Measurements from ENCODE around the gene SPAG7. TPM values are rescaled to one million over a fixed set of nuclear protein-coding genes. Genes with fewer than 3 reads are reported as not detected.
A peak's percentile ranks its signal among the peaks of the same experiment; 100 is the strongest.

The SPAG7 gene, protein sequence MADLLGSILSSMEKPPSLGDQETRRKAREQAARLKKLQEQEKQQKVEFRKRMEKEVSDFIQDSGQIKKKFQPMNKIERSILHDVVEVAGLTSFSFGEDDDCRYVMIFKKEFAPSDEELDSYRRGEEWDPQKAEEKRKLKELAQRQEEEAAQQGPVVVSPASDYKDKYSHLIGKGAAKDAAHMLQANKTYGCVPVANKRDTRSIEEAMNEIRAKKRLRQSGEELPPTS
- 34.9 and 68.7 TPM in 2 replicates for total RNA-seq

DNA sequence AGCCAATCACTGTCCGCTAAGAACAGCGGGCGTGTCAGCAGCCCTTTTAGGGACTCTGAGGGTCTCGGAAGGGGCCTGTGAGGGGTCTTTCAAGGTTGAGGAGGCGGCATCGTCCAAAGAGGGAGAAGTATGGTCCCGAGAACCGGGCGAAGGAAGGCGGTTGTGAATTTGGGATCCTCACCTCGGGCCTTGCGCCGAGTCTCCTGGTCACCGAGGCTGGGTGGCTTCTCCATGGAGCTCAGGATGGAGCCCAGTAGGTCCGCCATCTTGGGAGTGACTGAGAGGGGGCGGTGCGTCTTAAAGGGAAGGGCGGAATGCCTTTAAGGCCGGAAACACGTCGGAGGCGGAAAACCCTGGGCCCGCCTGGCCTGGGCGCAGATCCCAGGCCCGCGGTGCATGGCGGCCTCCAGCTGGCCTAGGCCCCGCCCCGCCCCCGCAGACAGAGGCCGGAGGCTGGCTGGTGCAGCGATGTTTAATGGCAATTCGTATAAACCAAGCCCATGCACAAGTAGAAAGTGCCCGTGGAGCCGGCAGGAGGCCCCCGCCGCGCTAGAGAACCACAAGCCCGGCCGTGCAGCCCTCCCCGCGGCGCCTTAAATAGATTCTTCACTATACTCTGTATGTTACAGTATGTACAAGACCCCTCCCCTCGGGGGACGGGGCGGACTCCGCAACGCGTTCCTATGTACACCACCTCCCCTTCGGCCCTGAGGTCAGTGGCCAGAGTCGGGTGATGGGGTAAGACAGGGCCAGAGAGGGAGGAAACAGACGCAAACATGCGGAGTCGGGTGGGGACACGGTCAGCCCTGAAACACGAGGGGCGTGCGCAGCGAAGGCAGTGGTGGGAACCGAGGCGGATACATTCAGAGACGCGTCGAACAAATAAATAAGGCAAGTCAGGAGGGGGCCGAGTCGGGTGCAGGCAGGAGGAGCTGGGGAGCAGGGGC is at the start of gene SPAG7:
Gene SPAG7 (minus strand): TSS at position 279 of the 947 bp plus-strand sequence. CDS start 13 bp downstream, at position 266.

DNA sequence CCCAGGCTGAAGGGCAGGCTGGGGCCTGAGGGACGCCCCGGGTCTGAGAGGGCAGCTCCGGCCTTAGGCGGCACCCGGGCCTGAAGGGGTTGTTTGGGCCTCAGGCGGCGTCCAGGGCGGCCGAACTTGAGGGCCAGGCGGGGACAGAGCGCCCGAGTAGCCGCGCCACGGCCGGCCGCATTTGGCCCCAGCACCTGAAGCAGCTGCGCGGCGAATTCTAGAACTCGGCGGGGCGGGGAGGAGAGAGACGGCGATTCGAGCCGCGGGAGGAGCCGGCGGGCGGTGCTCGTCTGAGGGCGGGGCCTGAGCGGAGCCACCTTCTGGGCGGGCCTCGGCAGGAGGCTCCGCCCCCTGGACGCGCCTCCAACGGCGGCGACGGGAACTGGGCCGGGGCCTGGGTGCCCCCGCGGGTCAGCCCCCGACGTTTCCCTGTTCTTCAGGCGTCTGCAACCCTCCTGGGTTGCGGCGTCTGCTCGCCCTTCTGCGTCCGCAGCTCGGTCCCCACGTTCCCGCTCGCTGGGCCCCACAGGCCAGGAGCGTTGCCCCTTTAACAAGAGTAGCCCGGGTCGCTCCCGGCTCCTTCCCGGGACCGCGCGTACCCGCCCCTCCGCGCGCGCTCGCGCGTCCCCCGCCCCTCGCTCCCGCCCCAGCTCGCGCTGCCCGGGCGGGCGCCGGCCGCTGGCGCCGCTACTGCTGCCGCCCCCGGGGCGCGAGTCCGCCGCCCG is 29.8 kb upstream of the SPAG7 start, which contains the start of the genes INCA1 and KIF1C:
Gene INCA1 (minus strand): TSS at position 221 of the 725 bp plus-strand sequence. CDS start 3,085 bp downstream, outside the sequence.
Gene KIF1C (plus strand): TSS at position 649 of the 725 bp plus-strand sequence. CDS start 2,297 bp downstream, outside the sequence.

DNA sequence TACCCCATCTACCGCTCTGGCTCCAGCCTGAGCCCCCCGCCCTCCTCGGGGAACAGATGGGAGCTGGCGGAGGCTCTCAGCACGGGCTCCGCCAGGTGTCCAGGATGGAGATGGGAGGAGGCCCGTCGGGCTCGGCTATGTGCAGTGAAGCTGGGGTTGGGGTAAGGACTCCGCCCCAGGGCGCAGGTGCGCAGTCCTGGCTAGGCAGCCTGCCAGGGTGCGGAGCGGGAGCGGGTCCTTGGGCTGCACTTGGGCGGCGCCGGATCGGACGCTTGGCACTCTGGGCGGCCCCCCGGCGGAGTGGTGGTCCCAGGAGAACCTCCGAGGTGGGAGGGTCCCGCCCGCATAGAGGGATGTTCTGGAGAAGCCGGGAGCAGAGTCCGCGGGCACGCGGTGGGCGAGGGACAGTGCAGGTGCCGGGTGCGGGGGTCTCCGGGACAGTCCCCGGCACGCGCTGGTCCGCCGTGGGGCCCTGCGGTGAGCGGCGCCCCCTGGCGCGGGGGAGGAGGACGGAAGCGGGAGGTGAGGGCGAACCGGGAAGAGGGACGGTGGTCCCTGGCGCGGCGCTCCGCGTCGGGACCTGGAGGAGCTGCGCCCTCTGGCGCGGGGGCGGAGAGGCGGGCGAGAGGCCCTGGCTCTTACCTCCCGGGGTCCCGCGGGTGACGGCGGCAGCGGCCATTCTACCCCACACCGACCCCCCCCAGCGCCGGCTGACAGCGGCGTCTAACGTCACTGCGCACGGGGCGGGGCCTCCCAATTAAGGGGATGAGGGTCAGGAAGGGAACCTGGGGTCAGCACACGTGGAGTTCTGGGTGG is 19.5 kb upstream of the SPAG7 start, which contains the start of gene CAMTA2:
Gene CAMTA2 (minus strand): TSS at position 725 of the 816 bp plus-strand sequence. CDS start 1,453 bp downstream, outside the sequence.

DNA sequence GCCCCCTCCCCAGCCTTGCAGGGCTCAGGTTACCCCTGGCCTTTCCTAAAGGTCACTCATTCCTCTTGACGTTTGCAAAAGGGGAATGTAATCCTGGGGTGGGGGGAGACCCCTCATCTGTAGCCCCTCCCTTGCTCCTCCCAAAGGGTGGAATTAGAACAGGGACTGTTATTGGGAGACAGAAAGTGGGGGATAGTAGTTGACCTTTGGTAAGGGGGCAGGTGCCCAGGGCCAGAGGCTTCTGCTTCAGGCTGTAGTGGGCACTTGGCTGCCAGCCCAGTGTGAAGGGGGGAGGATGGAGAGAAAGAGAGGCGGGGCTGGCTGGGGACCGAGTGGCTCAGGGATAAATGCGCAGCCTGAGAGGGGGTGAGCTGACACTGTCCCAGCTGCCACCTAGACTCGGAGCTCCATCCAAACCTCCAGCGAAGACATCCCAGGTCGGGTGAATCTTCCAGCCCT is 16.8 kb downstream of the SPAG7 start, which contains the start of gene ENO3:
Gene ENO3 (plus strand): TSS at position 374 of the 459 bp plus-strand sequence. CDS start 711 bp downstream, outside the sequence.

DNA sequence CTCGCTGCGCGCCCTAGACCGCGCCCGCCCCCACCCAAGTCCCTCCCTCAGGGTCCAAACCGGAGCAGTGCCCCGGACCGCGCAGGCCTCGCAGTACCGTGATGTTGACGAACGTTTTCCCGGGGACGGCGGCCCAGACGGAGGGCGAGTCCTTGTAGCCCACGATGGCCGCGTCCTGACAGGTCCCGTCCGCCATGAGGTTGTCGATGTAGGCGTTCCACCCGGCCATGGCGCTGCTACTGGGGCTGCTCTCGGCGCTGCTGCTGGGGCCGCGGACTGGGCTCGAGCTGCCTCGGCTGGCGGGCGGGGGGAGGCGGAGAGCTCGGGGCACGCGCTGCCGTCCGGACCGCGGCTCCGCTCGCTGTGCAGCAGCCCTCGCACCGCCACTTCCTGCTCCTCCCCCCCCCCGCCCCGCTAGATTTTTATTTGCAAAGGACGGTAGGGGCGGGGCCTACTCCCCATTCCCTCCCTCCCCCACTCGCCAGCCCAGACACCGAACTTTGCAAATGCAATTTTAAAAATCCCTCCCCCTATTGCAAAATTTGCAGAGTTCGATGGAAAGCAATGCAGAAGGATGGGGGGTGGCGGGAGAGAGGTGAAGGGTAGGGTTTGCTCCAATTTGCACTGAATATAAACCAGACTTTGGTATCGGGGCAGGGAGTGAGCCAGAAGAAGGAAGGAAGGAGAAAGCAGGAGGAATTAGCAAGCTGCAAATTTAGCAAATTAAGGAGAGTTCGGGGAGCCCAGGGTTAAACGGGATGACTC is 19.3 kb downstream of the SPAG7 start, which contains the start of gene PFN1:
Gene PFN1 (minus strand): TSS at position 365 of the 765 bp plus-strand sequence. CDS start 136 bp downstream, at position 229.

DNA sequence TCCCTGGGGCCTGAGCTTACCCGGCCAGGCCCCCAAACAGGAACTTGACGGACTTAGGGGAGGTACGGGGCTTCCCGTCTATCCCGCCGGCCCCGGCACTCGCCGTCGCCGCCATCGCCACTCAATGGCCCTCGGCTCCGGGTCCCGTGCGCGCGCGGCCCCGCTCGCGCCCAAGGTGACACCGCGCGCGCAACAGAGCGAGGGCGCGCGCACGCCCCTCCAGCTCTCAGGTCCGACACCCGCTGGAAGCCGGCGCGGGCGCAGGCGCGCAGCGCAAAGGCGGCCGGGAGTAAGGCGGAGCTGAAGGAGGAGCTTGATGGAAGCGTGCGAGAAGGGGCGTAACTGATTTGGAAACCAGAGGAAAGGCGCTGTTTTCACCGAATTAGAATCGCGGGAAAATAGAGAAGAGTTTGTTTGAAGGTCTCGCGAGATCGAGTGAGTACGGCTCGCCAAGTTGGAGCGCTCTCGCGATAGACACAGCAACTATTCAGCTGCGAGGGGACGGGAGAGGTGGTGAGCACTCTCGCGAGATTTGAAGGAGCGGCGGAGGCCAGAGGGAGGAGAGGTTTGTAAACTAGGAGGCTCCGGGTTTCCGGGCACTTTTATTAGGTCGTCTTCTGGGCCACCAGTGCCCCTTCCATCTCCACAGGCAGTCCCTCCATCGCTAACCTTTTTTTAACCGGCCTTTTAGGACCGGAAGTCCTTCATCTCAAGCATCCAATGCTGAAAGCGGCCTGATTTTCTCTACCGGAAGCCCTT is 27.6 kb downstream of the SPAG7 start, which contains the start of the genes RNF167 and SLC25A11:
Gene RNF167 (plus strand): TSS at position 473 of the 759 bp plus-strand sequence. CDS start 642 bp downstream, outside the sequence.
Gene SLC25A11 (minus strand): TSS at position 251 of the 759 bp plus-strand sequence. CDS start 136 bp downstream, at position 115.

DNA sequence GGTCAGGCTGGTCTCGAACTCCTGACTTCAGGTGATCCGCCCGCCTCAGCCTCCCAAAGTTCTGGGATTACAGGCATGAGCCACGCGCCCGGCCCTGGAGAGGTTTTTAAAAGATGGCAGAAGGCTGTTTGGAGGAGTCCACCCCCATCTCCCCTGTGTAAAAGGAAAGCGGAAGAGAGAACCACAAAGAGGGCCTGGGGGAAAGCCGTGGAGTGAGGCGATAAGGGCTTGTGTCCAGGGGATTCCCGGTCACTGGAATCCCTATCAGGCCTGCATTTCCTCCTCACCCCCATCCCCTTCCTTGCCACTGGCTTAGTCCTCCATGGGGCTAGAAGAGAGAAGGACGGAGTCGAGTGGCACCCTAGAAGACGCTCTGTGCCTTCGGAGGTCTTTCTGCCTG is 35.7 kb downstream of the SPAG7 start, which contains the start of gene GP1BA:
Gene GP1BA (plus strand): TSS at position 315 of the 400 bp plus-strand sequence. CDS start 328 bp downstream, outside the sequence.

Small RNA genes lying within 50 kb of the gene (small RNA-seq; reads per million reads assigned to genes)
- gene MIR6864, result 0.49 reads per million, percentile 26 among the genes with 10 or more reads in this experiment
- 0.75 reads per million, percentile 45 among the genes with 10 or more reads in this experiment for gene MIR6865

Other genes with a start within 250 kb of the SPAG7 start
- gene MED11, start 236.4 kb downstream of the SPAG7 start, total RNA-seq, result 15.5 and 19.2 TPM in 2 replicates
- gene ZMYND15, start 228.0 kb downstream of the SPAG7 start, total RNA-seq, result under 0.01 TPM in 1 of 2 replicates, not detected in the other
- gene CXCL16, start 227.9 kb downstream of the SPAG7 start, total RNA-seq, result 0.79 and 5.6 TPM in 2 replicates
- gene TM4SF5, start 195.9 kb downstream of the SPAG7 start, total RNA-seq, result not detected in 2 replicates
- gene VMO1, start 181.5 kb downstream of the SPAG7 start, total RNA-seq, result 0.33 TPM in 1 of 2 replicates, not detected in the other
- 0.79 TPM in 1 of 2 replicates, not detected in the other for gene GLTPD2, start 178.9 kb downstream of the SPAG7 start, total RNA-seq
- 78.5 and 282 TPM in 2 replicates for gene PSMB6, start 171.7 kb downstream of the SPAG7 start, total RNA-seq
- 54.9 and 100 TPM in 2 replicates for gene PLD2, start 160.7 kb downstream of the SPAG7 start, total RNA-seq
- 69.8 and 90.7 TPM in 2 replicates for gene MINK1, start 134.5 kb downstream of the SPAG7 start, total RNA-seq
- 32.5 and 48.7 TPM in 2 replicates for gene C17orf107, start 68.3 kb downstream of the SPAG7 start, total RNA-seq
- gene CHRNE, start 64.7 kb downstream of the SPAG7 start, total RNA-seq, result 0.87 and 1.6 TPM in 2 replicates
- gene GP1BA, start 35.5 kb downstream of the SPAG7 start, total RNA-seq, result not detected in 2 replicates
- 49.5 and 65.2 TPM in 2 replicates for gene SLC25A11, start 27.8 kb downstream of the SPAG7 start, total RNA-seq
- gene RNF167, start 27.5 kb downstream of the SPAG7 start, total RNA-seq, result 38.5 and 60.9 TPM in 2 replicates
- 275 and 588 TPM in 2 replicates for gene PFN1, start 19.3 kb downstream of the SPAG7 start, total RNA-seq
- gene ENO3, start 16.7 kb downstream of the SPAG7 start, total RNA-seq, result 3.7 and 8.2 TPM in 2 replicates
- gene CAMTA2, start 19.9 kb upstream of the SPAG7 start, total RNA-seq, result 10.2 and 12.5 TPM in 2 replicates
- 0.43 and 1.6 TPM in 2 replicates for gene INCA1, start 29.7 kb upstream of the SPAG7 start, total RNA-seq
- 40.8 and 63.3 TPM in 2 replicates for gene KIF1C, start 30.1 kb upstream of the SPAG7 start, total RNA-seq
- gene SLC52A1, start 67.6 kb upstream of the SPAG7 start, total RNA-seq, result 0.33 TPM in 1 of 2 replicates, not detected in the other
- gene ZFP3, start 110.7 kb upstream of the SPAG7 start, total RNA-seq, result 3.1 and 4.4 TPM in 2 replicates
- 3.4 and 12.6 TPM in 2 replicates for gene ZNF232, start 144.1 kb upstream of the SPAG7 start, total RNA-seq
- 0.11 and 6.7 TPM in 2 replicates for gene USP6, start 148.2 kb upstream of the SPAG7 start, total RNA-seq
- 8.6 and 13.0 TPM in 2 replicates for gene ZNF594, start 224.1 kb upstream of the SPAG7 start, total RNA-seq